Measurements from ENCODE around the gene TRIM2. TPM values are rescaled to one million over a fixed set of nuclear protein-coding genes. Genes with fewer than 3 reads are reported as not detected.

The TRIM2 gene
- polyA plus RNA-seq (2013, experiment 1 of 2): 33.1 TPM
- 34.5 TPM for polyA plus RNA-seq (2013, experiment 2 of 2)

- Histone ChIP-seq H4K8ac (ENCODE audit: low read depth, low read length) (no peak within 1 kb of the TSS), H3K36me3 (replicated peaks in 1 of 2; ENCODE audit: control insufficient read depth in 2 of 2, insufficient read depth in 2 of 2, low read length in 2 of 2) (peaks cover 0 to 10% of the 10 kb centered on the region in 2 donors), H3K79me1 (ENCODE audit: low read depth, low read length) (no peaks in the 10 kb centered on the region), H2BK120ac (ENCODE audit: low read depth, low read length) (no peak within 1 kb of the TSS), H2BK12ac (ENCODE audit: low read length) (no peak within 1 kb of the TSS), H3K9me3 (replicated peaks in 1 of 2; ENCODE audit: control insufficient read depth in 2 of 2, insufficient read depth in 1 of 2, low read depth in 1 of 2, low read length in 2 of 2) (no peaks in the 10 kb centered on the region), H3K27me3 (ENCODE audit: control insufficient read depth in 3 of 3, insufficient read depth in 3 of 3, low read depth in 1 of 3, low read length in 3 of 3) (peaks cover 0 to 12% (median 0%) of the 10 kb centered on the region in 3 experiments), H2BK15ac (ENCODE audit: low read length) (no peak within 1 kb of the TSS), H3K14ac (ENCODE audit: low read length) (no peak within 1 kb of the TSS), H3K27ac (replicated peaks; ENCODE audit: low read length) (no peak within 1 kb of the TSS), H2BK5ac (ENCODE audit: low read length) (no peak within 1 kb of the TSS), H3K9ac (ENCODE audit: low read depth, low read length, poor library complexity) (no peak within 1 kb of the TSS), H3K4me3 (ENCODE audit: low read length in 2 of 2) (peak within 1 kb of the TSS; percentile 43 to 62), H3K4ac (ENCODE audit: low read length) (no peak within 1 kb of the TSS), H4K91ac (ENCODE audit: low read depth, low read length, poor library complexity) (no peak within 1 kb of the TSS), H3K4me1 (ENCODE audit: control insufficient read depth in 2 of 2, insufficient read depth in 1 of 2, low read depth in 1 of 2, low read length in 2 of 2) (peaks cover 28 to 31% of the 10 kb centered on the region in 2 donors), H2AFZ (ENCODE audit: low read length) (peak within 1 kb of the TSS; percentile 70), H3K23ac (ENCODE audit: low read depth, low read length, poor library complexity) (no peak within 1 kb of the TSS), H3K4me2 (ENCODE audit: insufficient read depth, low read length, poor library complexity, severe bottlenecking) (peak within 1 kb of the TSS; percentile 47), H2AK5ac (ENCODE audit: low read depth, low read length) (no peak within 1 kb of the TSS), H3K18ac (ENCODE audit: low read length) (peak within 1 kb of the TSS; percentile 15)
- DNase-seq (ENCODE audit: low spot score): no peak
- WGBS, 2 donors (ENCODE audit: extremely low coverage in 2 of 2, insufficient read length in 2 of 2, insufficient replicate concordance in 1 of 2): no CpG with 5 or more reads among the region's 11 CpGs
Observed at GRCh38 chr4:153204247-153204671, at the start of gene TRIM2. Gene TRIM2 (plus strand): TSS chr4:153204443. CDS start chr4:153204531, 88 bp downstream.

- Histone ChIP-seq H3K4me2 (ENCODE audit: insufficient read depth, low read length, poor library complexity, severe bottlenecking) (no peak overlapping the region), H2AK5ac (ENCODE audit: low read depth, low read length) (no peak overlapping the region), H4K91ac (ENCODE audit: low read depth, low read length, poor library complexity) (no peak overlapping the region), H2BK12ac (ENCODE audit: low read length) (no peak overlapping the region), H3K36me3 (replicated peaks in 1 of 2; ENCODE audit: control insufficient read depth in 2 of 2, insufficient read depth in 2 of 2, low read length in 2 of 2) (no peaks in the 10 kb centered on the region), H3K27me3 (ENCODE audit: control insufficient read depth in 3 of 3, insufficient read depth in 3 of 3, low read depth in 1 of 3, low read length in 3 of 3) (peaks cover 0 to 32% (median 4%) of the 10 kb centered on the region in 3 experiments), H3K4me3 (ENCODE audit: low read length in 2 of 2) (no peak overlapping the region), H4K8ac (ENCODE audit: low read depth, low read length) (no peak overlapping the region), H2AFZ (ENCODE audit: low read length) (no peak overlapping the region), H3K9me3 (replicated peaks in 1 of 2; ENCODE audit: control insufficient read depth in 2 of 2, insufficient read depth in 1 of 2, low read depth in 1 of 2, low read length in 2 of 2) (no peaks in the 10 kb centered on the region), H3K18ac (ENCODE audit: low read length) (no peak overlapping the region), H3K4me1 (ENCODE audit: control insufficient read depth in 2 of 2, insufficient read depth in 1 of 2, low read depth in 1 of 2, low read length in 2 of 2) (peaks cover 14% of the 10 kb centered on the region in 2 donors), H2BK15ac (ENCODE audit: low read length) (no peak overlapping the region), H3K79me1 (ENCODE audit: low read depth, low read length) (no peaks in the 10 kb centered on the region), H2BK5ac (ENCODE audit: low read length) (no peak overlapping the region), H3K23ac (ENCODE audit: low read depth, low read length, poor library complexity) (no peak overlapping the region), H3K14ac (ENCODE audit: low read length) (no peak overlapping the region), H3K4ac (ENCODE audit: low read length) (no peak overlapping the region), H3K27ac (replicated peaks; ENCODE audit: low read length) (no peak overlapping the region), H2BK120ac (ENCODE audit: low read depth, low read length) (no peak overlapping the region), H3K9ac (ENCODE audit: low read depth, low read length, poor library complexity) (no peak overlapping the region)
- DNase-seq (ENCODE audit: low spot score): no peak
- no CpG with 5 or more reads among the region's 1 CpG for WGBS, 2 donors (ENCODE audit: extremely low coverage in 2 of 2, insufficient read length in 2 of 2, insufficient replicate concordance in 1 of 2)
Observed at GRCh38 chr4:153155686-153156085, 48.6 kb upstream of the TRIM2 start.

- Histone ChIP-seq H3K27ac (replicated peaks; ENCODE audit: low read length) (no peak overlapping the region), H3K4ac (ENCODE audit: low read length) (no peak overlapping the region), H3K9me3 (replicated peaks in 1 of 2; ENCODE audit: control insufficient read depth in 2 of 2, insufficient read depth in 1 of 2, low read depth in 1 of 2, low read length in 2 of 2) (no peaks in the 10 kb centered on the region), H2AK5ac (ENCODE audit: low read depth, low read length) (no peak overlapping the region), H3K14ac (ENCODE audit: low read length) (no peak overlapping the region), H3K79me1 (ENCODE audit: low read depth, low read length) (no peaks in the 10 kb centered on the region), H3K36me3 (replicated peaks in 1 of 2; ENCODE audit: control insufficient read depth in 2 of 2, insufficient read depth in 2 of 2, low read length in 2 of 2) (no peaks in the 10 kb centered on the region), H4K91ac (ENCODE audit: low read depth, low read length, poor library complexity) (no peak overlapping the region), H3K4me3 (ENCODE audit: low read length in 2 of 2) (no peak overlapping the region), H3K4me1 (ENCODE audit: control insufficient read depth in 2 of 2, insufficient read depth in 1 of 2, low read depth in 1 of 2, low read length in 2 of 2) (peaks cover 12 to 14% of the 10 kb centered on the region in 2 donors), H3K23ac (ENCODE audit: low read depth, low read length, poor library complexity) (no peak overlapping the region), H3K18ac (ENCODE audit: low read length) (no peak overlapping the region), H2BK120ac (ENCODE audit: low read depth, low read length) (no peak overlapping the region), H2AFZ (ENCODE audit: low read length) (no peak overlapping the region), H3K4me2 (ENCODE audit: insufficient read depth, low read length, poor library complexity, severe bottlenecking) (no peak overlapping the region), H2BK15ac (ENCODE audit: low read length) (no peak overlapping the region), H3K27me3 (ENCODE audit: control insufficient read depth in 3 of 3, insufficient read depth in 3 of 3, low read depth in 1 of 3, low read length in 3 of 3) (peaks cover 0 to 32% (median 4%) of the 10 kb centered on the region in 3 experiments), H2BK12ac (ENCODE audit: low read length) (no peak overlapping the region), H4K8ac (ENCODE audit: low read depth, low read length) (no peak overlapping the region), H2BK5ac (ENCODE audit: low read length) (no peak overlapping the region), H3K9ac (ENCODE audit: low read depth, low read length, poor library complexity) (no peak overlapping the region)
- no CpG with 5 or more reads among the region's 4 CpGs for WGBS, 2 donors (ENCODE audit: extremely low coverage in 2 of 2, insufficient read length in 2 of 2, insufficient replicate concordance in 1 of 2)
- DNase-seq (ENCODE audit: low spot score): no peak
Observed at GRCh38 chr4:153156263-153156662, 48.0 kb upstream of the TRIM2 start.

- Histone ChIP-seq H3K36me3 (replicated peaks in 1 of 2; ENCODE audit: control insufficient read depth in 2 of 2, insufficient read depth in 2 of 2, low read length in 2 of 2) (no peaks in the 10 kb centered on the region), H2BK120ac (ENCODE audit: low read depth, low read length) (no peak overlapping the region), H2BK15ac (ENCODE audit: low read length) (no peak overlapping the region), H2BK5ac (ENCODE audit: low read length) (no peak overlapping the region), H3K14ac (ENCODE audit: low read length) (no peak overlapping the region), H3K4me3 (ENCODE audit: low read length in 2 of 2) (no peak overlapping the region), H3K79me1 (ENCODE audit: low read depth, low read length) (no peaks in the 10 kb centered on the region), H4K91ac (ENCODE audit: low read depth, low read length, poor library complexity) (no peak overlapping the region), H3K9ac (ENCODE audit: low read depth, low read length, poor library complexity) (no peak overlapping the region), H3K4me1 (ENCODE audit: control insufficient read depth in 2 of 2, insufficient read depth in 1 of 2, low read depth in 1 of 2, low read length in 2 of 2) (peaks cover 8 to 10% of the 10 kb centered on the region in 2 donors), H3K18ac (ENCODE audit: low read length) (no peak overlapping the region), H3K9me3 (replicated peaks in 1 of 2; ENCODE audit: control insufficient read depth in 2 of 2, insufficient read depth in 1 of 2, low read depth in 1 of 2, low read length in 2 of 2) (no peaks in the 10 kb centered on the region), H2AFZ (ENCODE audit: low read length) (no peak overlapping the region), H3K23ac (ENCODE audit: low read depth, low read length, poor library complexity) (no peak overlapping the region), H2AK5ac (ENCODE audit: low read depth, low read length) (no peak overlapping the region), H4K8ac (ENCODE audit: low read depth, low read length) (no peak overlapping the region), H3K4me2 (ENCODE audit: insufficient read depth, low read length, poor library complexity, severe bottlenecking) (no peak overlapping the region), H3K27ac (replicated peaks; ENCODE audit: low read length) (no peak overlapping the region), H3K4ac (ENCODE audit: low read length) (no peak overlapping the region), H3K27me3 (ENCODE audit: control insufficient read depth in 3 of 3, insufficient read depth in 3 of 3, low read depth in 1 of 3, low read length in 3 of 3) (peaks cover 0 to 32% (median 4%) of the 10 kb centered on the region in 3 experiments), H2BK12ac (ENCODE audit: low read length) (no peak overlapping the region)
- no peak for DNase-seq (ENCODE audit: low spot score)
- WGBS, 2 donors (ENCODE audit: extremely low coverage in 2 of 2, insufficient read length in 2 of 2, insufficient replicate concordance in 1 of 2): no CpG with 5 or more reads among the region's 5 CpGs
Observed at GRCh38 chr4:153156721-153157120, 47.5 kb upstream of the TRIM2 start.
